ENCODE measurements around the gene ERBB3. TPM values are rescaled to one million over a fixed set of nuclear protein-coding genes. Genes with fewer than 3 reads are reported as not detected.

ERBB3 gene
- total RNA-seq, 1 donor, result 1.7 TPM

- no peak for TF ChIP-seq CTCF (IDR thresholded peaks at IDR 0.05; ENCODE audit: insufficient read depth, low read depth, low read length)
- peak; percentile 36 for DNase-seq (ENCODE audit: low read depth)
- H3K4me3 ChIP-seq (ENCODE audit: low read depth, low read length), result peak overlapping the region; percentile 57
Measured at GRCh38 chr12:56126732-56127239, 46.8 kb downstream of the ERBB3 start.

- no peak for TF ChIP-seq CTCF (IDR thresholded peaks at IDR 0.05; ENCODE audit: insufficient read depth, low read depth, low read length)
- no peak for DNase-seq (ENCODE audit: low read depth)
- peak overlapping the region; percentile 57 for H3K4me3 ChIP-seq (ENCODE audit: low read depth, low read length)
Measured at GRCh38 chr12:56127485-56127887, 47.5 kb downstream of the ERBB3 start.

DNA sequence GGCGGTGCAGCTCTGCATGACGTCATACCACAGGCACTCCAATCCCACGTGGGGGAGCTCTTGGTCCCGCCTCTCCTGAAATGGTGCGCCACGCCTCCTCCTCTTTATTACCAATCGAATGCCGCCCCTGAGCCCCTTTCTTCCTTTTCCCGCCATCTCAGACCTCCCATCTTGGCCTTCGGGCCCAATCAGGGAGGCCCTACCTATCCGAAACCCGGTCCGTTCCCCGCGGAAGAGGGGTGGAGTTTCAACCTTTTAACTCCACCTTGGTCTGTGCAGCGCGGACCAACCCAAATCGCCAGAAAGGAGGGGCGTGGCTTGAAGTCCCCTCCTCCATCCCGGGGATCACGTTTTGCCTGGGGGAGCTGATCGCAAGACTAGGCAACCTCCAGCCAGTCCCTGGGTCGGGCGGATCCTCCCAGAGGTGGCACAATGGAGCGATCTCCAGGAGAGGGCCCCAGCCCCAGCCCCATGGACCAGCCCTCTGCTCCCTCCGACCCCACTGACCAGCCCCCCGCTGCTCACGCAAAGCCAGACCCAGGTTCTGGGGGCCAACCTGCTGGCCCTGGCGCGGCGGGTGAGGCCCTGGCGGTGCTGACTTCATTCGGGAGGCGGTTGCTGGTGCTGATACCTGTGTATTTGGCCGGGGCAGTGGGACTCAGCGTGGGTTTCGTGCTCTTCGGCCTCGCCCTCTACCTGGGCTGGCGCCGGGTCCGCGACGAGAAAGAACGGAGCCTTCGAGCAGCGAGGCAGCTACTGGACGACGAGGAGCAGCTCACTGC is 48.1 kb downstream of the ERBB3 start, which contains the start of gene ESYT1:
TSS of gene ESYT1 (plus strand) at position 380 of the 782 bp plus-strand sequence. CDS start at position 433, 53 bp downstream.
- peak within 1 kb of the TSS; percentile 91 for H3K4me3 ChIP-seq (ENCODE audit: low read depth, low read length)
- TF ChIP-seq CTCF (IDR thresholded peaks at IDR 0.05; ENCODE audit: insufficient read depth, low read depth, low read length), result no peak
- peak; percentile 100 for DNase-seq (ENCODE audit: low read depth)

GRCh38 chr12:56128670-56129205 is 48.8 kb downstream of the ERBB3 start:
- peak; percentile 26 for DNase-seq (ENCODE audit: low read depth)
- no peak for TF ChIP-seq CTCF (IDR thresholded peaks at IDR 0.05; ENCODE audit: insufficient read depth, low read depth, low read length)

GRCh38 chr12:56129206-56129941 is 49.4 kb downstream of the ERBB3 start:
- TF ChIP-seq CTCF (IDR thresholded peaks at IDR 0.05; ENCODE audit: insufficient read depth, low read depth, low read length), result no peak
- DNase-seq (ENCODE audit: low read depth), result peak; percentile 53
- H3K4me3 ChIP-seq (ENCODE audit: low read depth, low read length), result peak overlapping the region; percentile 91

More at GRCh38 chr12:56128670-56129205, 48.8 kb downstream of the ERBB3 start:
- H3K4me3 ChIP-seq (ENCODE audit: low read depth, low read length), result peak overlapping the region; percentile 91

DNA sequence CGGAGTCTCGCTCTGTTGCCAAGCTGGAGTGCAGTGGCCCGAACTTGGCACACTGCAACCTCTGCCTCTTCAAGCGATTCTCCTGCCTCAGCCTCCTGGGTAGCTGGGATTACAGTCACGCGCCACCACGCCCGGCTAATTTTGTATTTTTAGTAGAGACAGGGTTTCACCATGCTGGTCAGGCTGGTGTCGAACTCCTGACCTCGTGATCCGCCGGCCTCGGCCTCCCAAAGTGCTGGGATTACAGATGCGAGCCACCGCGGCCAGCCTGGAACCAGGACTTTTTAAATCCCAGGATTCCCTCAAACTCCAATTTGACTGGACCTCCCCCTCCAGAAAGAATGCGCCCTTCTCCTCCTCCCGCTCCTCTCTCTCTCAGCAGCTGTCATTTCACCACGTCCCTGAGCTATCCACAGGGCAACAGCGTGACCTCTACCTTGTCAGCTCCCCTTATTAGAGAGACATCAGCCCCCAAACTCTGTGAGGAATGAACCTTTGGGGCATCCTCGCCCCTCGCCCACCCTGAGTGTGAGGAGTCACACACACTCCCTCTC is 50.1 kb downstream of the ERBB3 start:
- H3K4me3 ChIP-seq (ENCODE audit: low read depth, low read length), result peak overlapping the region; percentile 91
- DNase-seq (ENCODE audit: low read depth), result no peak
- no peak for TF ChIP-seq CTCF (IDR thresholded peaks at IDR 0.05; ENCODE audit: insufficient read depth, low read depth, low read length)
